NCI-H128 (cell line): ENCODE measurements around the gene GPR62.
"Not testable (repeated sequence)": the region's sequence is repeated elsewhere in the genome, so short reads cannot be mapped to it uniquely, and the experiment has no call there.

Experiments
- DNase-seq: peaks from one replicate; lab custom pipeline; 2025; ENCODE audit not compliant: unreplicated experiment; lab: John Stamatoyannopoulos, UW

GPR62 gene, protein sequence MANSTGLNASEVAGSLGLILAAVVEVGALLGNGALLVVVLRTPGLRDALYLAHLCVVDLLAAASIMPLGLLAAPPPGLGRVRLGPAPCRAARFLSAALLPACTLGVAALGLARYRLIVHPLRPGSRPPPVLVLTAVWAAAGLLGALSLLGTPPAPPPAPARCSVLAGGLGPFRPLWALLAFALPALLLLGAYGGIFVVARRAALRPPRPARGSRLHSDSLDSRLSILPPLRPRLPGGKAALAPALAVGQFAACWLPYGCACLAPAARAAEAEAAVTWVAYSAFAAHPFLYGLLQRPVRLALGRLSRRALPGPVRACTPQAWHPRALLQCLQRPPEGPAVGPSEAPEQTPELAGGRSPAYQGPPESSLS

GRCh38 chr3:51955175-51955892 is at the start of gene GPR62:
Gene GPR62, plus strand, starts transcription at chr3:51955381. Its CDS starts 272 bp downstream, at chr3:51955653.
- DNase-seq, result no peak

DNA sequence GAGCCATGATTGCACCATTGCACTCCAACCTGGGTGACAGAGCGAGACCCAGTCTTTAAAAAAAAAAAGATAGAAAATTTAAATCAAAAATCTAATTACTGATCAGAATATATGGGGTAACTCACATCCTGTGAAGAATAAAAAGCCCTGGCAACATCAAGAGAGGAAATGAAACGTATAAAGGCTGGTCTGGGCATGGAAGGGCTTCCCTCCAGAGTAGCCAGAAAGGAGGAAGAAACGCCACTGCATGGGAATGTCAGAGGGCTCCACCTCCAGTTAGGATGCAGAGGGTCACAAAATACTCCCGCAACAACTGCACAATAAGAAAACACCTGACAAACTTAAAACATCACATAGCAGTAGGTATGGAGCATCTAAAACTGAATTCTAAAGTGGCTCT is 47.2 kb upstream of the GPR62 start:
- DNase-seq, result no peak

- no peak for DNase-seq
Measured at GRCh38 chr3:51916418-51916817, 38.8 kb upstream of the GPR62 start.

- DNase-seq, result no peak
Measured at GRCh38 chr3:51921081-51921578, 34.1 kb upstream of the GPR62 start.

DNA sequence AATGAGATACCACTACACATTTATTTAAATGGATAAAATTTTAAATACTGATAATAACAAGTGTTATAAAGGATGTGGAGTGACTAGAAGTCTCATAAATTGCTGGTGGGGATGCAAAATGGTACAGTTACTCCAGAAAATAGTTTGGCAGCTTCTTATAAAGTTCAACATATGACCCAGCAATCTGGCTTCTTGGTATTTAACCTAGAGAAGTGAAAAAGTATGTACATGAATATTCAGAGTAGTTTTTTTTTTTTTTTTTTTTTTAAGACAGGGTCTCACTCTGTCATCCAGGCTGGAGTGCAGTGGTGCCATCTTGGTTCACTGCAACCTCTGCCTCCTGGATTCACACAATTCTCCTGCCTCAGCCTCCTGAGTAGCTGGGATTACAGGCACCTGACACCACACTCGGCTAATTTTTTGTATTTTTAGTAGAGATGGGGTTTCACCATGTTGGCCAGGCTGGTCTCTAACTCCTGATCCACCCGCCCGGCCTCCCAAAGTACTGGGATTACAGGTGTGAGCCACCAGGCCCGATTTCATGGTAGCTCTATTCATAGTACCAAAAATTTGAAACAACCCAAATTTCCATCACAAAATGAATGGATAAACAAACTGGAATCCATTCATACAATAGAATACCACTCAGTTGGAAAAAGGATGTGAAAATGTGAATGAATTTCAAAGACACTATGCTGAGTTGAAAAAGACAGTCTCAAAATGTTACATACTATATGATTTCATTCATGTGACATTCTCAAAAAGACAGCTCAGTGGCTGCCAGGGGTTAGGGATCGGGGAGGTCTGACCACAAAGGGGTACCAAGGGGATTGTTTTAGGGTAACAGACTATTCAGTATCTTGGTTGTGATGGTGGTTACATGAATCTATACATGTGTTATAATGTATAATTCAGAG is 27.9 kb upstream of the GPR62 start:
- DNase-seq, result no peak

GRCh38 chr3:51928438-51928837 is 26.7 kb upstream of the GPR62 start:
- DNase-seq, result no peak

DNA sequence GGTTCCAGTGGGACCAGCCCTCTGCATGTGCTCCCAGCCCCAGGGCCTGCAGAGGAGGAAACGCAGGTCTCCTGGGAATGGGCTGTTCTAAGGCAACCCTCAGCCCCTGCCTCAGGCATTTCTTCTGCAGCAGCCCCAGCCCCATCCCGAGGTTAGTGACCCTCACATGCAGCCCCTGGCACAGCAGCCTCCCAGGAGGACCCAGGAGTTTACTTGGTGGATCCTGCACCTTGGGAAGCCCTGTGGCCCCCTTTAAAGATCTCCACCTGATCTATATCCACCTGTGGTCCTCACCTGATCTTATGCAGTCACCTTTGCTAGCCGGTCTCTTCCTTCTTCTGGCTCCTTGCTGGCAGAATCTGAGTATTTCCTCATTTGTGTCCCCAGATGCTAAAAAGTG is 26.2 kb upstream of the GPR62 start:
- not testable (repeated sequence) for DNase-seq

- DNase-seq, result no peak
Measured at GRCh38 chr3:51929420-51930003, 25.7 kb upstream of the GPR62 start.

DNA sequence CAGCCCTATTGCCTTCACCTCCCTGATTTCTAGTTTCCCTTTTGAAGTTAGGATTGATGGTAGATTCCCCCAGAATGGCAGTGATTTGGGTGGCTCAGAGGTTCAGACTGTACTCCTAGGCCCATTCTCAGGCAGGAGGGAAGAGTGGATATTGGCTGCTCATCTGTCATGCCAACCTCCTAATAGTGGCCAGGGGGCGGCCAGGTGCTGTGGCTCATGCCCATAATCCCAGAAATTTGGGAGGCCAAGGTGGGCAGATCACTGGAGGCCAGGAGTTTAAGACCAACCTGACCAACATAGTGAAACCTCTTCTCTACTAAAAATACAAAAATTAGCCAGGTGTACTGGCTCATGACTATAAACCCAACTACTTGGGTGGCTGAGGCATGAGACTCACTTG is 24.7 kb upstream of the GPR62 start:
- DNase-seq, result no peak

- DNase-seq, result no peak
Measured at GRCh38 chr3:51931756-51932155, 23.4 kb upstream of the GPR62 start.

DNA sequence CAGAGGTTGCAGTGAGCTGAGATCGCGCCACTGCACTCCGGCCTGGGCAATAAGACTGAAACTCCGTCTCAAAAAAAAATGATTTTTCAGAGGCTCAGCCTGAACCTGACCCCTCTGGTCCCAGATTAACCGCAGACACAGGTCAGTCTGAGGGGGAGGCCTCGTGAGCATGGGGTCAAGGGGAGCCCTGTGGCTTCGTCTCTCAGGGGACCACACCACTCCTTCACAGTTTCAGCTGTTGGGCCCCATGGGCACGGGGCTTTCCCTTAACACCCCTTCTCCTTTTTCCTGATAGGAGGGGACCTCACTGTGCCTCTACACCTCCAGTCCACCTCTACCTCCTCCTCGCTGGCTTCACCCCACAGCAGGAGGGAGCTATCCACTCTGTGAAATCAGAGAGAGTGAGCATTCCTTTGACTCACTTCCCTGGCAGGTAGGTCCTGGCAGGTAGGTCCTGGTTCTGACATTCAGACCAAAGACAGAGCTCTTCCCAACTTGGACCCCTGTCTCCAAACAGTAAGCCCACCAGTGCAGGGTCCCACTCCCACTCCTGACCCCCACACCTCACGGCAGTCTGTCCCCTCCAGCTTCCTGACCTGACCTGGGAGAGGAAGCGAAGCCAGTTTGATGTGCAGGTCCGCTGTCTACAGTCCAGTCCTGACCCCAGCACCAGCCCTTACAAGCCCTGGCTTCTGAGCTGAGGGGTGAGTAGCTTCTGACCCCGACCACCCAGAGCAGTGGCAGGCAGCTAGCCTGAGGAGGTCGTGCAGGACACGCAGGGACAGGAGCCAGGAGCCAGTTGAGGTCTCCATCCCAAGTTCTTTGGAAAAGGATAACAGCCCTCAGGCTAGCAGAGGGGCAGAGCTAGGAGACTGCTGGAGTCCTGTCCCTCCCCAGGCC is 22.5 kb upstream of the GPR62 start:
- no peak for DNase-seq

DNA sequence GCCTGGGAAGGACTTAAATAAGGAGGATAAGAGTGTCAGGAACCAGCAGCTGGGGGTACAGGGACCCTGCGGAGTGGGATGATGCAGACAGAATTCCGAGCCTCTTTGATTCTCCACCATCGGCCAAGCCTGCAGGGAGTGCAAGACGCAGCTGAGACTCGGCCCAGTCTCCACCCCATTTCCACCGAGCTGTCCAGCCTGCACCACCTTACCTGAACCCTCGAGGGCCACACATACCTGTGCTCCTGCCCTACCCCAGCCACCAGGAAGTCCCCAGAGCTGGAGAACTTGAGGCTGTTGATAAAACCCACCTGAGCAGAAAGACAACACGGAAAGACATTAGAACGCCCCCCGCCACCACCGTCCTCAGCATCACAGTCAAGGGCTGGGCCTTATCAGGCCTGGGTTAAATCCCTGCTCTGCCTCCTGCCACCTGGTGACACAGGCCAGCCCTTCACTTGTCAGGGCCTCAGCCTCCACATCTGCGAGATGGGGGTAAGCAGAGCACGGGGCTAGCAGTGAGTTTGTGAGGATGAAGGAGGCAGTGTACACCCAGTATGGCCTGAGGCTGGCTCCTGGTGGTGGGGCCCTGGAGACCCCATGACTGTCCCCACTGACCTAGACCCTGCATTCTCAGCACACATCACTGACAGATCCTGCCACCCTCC is 21.6 kb upstream of the GPR62 start:
- DNase-seq, result no peak

DNA sequence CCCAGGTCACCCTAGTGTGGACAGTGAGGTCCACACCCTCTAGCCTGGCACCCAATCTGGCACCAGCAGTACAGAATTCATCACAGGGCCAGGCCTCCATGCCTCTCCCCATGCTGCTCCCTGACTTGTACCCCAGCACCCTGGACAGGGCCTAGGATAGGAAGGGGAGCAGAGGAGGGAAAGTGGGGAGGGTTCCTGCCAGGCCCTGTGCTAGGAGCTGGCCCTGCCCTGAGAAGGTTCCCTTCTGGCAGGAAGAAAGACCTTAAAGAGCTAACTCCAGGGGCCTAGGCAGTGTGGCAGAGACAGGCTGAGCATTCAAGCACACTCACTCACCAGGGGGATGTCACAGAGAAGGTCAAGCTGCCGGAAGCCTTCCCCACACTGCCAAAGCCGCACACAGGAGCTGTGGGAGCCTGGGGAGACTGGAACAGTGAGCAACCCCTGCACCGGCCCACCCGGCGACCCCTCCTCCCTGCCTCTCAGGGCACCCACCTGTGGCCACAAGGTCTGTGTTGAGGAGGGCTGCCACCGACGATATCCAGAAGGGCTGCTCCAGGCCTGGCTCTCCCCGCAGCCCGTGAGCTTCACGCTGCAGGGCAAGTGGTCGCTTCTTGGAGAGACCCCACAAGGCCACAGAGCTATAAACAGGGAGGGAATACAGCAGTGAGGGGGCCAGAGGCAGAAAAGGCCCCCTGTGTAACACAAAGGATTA is 20.9 kb upstream of the GPR62 start:
- DNase-seq, result no peak

DNA sequence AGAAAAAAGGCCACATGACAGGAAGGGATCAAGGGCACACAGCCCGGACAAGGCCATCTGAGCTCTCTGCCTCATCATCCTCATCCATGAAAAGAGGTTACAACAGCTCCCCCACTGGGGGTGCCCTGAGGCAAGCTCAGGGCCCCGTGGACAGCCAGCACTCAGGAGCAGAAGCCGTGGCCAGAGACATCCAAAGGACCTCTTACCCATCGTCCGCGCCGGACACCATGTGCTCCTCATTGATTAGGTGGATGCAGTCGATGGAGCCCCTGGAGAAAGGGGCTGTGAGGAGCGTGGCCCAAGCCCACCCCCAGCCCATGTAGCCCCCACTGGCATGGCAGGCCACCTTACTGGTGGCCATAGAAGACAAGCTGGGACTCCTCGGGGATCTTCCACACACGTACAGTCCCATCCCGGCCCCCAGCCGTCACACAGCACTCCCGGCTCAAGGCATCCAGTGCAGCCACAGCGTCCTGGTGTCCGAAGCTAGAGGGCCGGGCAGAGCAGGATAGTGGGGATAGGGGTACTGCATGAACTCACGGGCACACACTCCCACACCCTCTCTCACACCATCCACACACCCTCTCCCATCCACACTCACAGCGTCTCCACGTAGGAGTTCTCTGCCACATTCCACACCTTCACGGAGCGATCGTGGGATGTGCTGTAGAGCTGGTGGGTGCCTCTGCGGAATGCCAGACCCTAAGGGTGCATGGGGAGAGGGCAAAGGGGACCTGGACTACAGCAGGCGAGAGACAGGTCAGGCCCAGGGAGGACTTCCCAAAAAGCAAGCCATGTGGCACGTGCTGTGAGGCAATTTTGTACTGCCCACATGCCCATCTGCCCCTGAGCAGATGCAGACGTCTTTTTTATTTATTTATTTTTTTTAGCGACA is 19.9 kb upstream of the GPR62 start:
- no peak for DNase-seq

- DNase-seq, result no peak
Measured at GRCh38 chr3:51935886-51936755, 19.1 kb upstream of the GPR62 start.

DNA sequence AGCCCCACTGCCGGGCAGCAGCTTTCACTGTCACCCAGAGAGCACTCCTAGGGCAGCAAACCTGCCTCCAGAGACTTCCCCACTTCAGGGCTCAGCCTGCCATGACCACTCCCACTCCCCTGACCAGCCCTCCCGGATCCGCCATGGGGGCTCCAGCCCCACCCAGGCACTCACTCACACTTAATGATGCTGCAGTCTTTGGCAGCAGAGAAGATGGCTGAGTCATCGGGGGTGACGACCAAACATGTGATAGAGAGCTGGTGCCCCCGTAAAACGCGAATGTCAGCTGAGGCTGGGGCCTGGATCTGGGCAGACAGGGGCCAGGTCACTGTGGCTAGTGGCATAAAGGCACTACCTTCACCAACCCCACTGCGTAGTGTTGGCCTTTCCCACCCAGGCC is 18.2 kb upstream of the GPR62 start:
- DNase-seq, result no peak
